Tibial nerve (tissue), 4 donors: ENCODE measurements around the gene SYT3. TPM values are rescaled to one million over a fixed set of nuclear protein-coding genes. Genes with fewer than 3 reads are reported as not detected.
"Not testable (repeated sequence)": the region's sequence is repeated elsewhere in the genome, so short reads cannot be mapped to it uniquely, and the experiment has no call there.

ENCODE experiments used
- DNase-seq, 2 donors: peaks; one replicate each; pipeline ENCODE4 v3.0.0-alpha.2; 2019; ENCODE audit warnings: low spot score in 2 of 2
- H3K27ac ChIP-seq, 4 donors: fragments of 200-600 bp; sonication (generic) in 3 of 4; one replicate each; pipeline ENCODE4 v1.5.1; 2017 to 2019; ENCODE audit warnings: mild to moderate bottlenecking in 1 of 4
- H3K27me3 ChIP-seq, 2 donors: fragments of 200-600 bp; sonication (generic) in 1 of 2; one replicate each; pipeline versions ENCODE4 v1.5.1 to v1.6.0; 2017 to 2019
- H3K36me3 ChIP-seq, 3 donors: fragments of 200-600 bp; sonication (generic); one replicate each; pipeline ENCODE4 v1.5.1; 2018 to 2019
- H3K4me1 ChIP-seq, 4 donors: fragments of 200-600 bp; sonication (generic) in 3 of 4; one replicate each; pipeline ENCODE4 v1.5.1; 2017 to 2019
- H3K4me3 ChIP-seq, 4 donors: fragments of 200-600 bp; sonication (generic) in 3 of 4; one replicate each; pipeline ENCODE4 v1.5.1; 2017 to 2019; ENCODE audit warnings: mild to moderate bottlenecking in 1 of 4, moderate library complexity in 1 of 4
- H3K9me3 ChIP-seq, 4 donors: fragments of 200-600 bp; sonication (generic) in 3 of 4; one replicate each; pipeline ENCODE4 v1.5.1; 2017 to 2019
- EP300 ChIP-seq, 2 donors: sonication (generic); formaldehyde crosslinking; IDR thresholded peaks; one replicate each; pipeline ENCODE4 v1.6.1; 2017; ENCODE audit warnings: antibody characterized with exemption in 2 of 2, mild to moderate bottlenecking in 1 of 2
- POLR2A ChIP-seq, 2 donors: fragments of 450-650 bp; IDR thresholded peaks; one replicate each; pipeline ENCODE4 v1.6.1; 2017; ENCODE audit warnings: antibody characterized with exemption in 2 of 2, mild to moderate bottlenecking in 2 of 2, moderate library complexity in 2 of 2
- WGBS, 2 donors: methylation state at CpG; one replicate each; pipeline ENCODE4 v1.1.5; 2018; 5-methylcytosine and 5-hydroxymethylcytosine counted together
- total RNA-seq, 4 donors: library from RNA; depleted of rRNA; stranded (reverse); fragments of >200 nt; gene quantifications; one replicate each; pipeline ENCODE4 v1.1.0, GENCODE V29; 2016
- TF ChIP-seq, protein P1 (sequence below), 5 experiments: fragments of 200-600 bp in 3 of 5; fragments of 450-650 bp in 2 of 5; sonication (generic) in 3 of 5; IDR thresholded peaks; one replicate each; pipeline ENCODE4 v1.5.1; 2016 to 2019; ENCODE audit warnings: antibody characterized with exemption in 5 of 5, mild to moderate bottlenecking in 3 of 5, moderate library complexity in 2 of 5

SYT3 gene
- total RNA-seq, 4 donors from 2014 or later = not detected

DNA sequence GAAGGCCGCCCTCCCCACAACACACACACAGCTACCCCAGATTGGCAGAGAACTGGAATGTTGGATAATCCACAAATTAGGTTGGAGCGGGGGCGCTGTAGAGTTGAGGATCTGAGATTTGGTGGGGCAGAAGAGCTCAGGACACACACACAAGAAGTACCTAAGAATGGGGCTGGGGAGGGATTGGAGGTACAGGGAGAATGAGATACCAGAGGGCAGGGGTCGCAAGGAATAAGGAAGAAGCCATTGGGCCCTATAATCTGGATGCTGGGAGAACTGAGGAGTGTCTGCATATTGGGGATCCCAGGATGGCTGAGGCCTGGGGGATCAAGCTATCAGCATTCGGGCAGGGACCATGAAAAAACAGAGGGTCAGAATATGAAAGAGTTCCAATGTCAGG is 11.5 kb downstream of the SYT3 start:
- Histone ChIP-seq H3K27me3 (no peaks in the 10 kb centered on the region), H3K4me3 (no peak overlapping the region), H3K36me3 (no peaks in the 10 kb centered on the region), H3K9me3 (peaks cover 0 to 19% (median under 1%) of the 10 kb centered on the region in 4 donors), H3K27ac (no peak overlapping the region), H3K4me1 (no peaks in the 10 kb centered on the region)
- no peak for DNase-seq
- TF ChIP-seq POLR2A (IDR thresholded peaks at IDR 0.05) = no peak
- no peak for TF ChIP-seq EP300 (IDR thresholded peaks at IDR 0.05)
- TF ChIP-seq, protein P1, sequence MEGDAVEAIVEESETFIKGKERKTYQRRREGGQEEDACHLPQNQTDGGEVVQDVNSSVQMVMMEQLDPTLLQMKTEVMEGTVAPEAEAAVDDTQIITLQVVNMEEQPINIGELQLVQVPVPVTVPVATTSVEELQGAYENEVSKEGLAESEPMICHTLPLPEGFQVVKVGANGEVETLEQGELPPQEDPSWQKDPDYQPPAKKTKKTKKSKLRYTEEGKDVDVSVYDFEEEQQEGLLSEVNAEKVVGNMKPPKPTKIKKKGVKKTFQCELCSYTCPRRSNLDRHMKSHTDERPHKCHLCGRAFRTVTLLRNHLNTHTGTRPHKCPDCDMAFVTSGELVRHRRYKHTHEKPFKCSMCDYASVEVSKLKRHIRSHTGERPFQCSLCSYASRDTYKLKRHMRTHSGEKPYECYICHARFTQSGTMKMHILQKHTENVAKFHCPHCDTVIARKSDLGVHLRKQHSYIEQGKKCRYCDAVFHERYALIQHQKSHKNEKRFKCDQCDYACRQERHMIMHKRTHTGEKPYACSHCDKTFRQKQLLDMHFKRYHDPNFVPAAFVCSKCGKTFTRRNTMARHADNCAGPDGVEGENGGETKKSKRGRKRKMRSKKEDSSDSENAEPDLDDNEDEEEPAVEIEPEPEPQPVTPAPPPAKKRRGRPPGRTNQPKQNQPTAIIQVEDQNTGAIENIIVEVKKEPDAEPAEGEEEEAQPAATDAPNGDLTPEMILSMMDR (IDR thresholded peaks at IDR 0.05) = no peak
- 83 to 84% methylated on average over 5 of the region's 5 CpGs for WGBS, 2 donors

- no peak overlapping the region for H3K4me3 ChIP-seq
- DNase-seq = no peak
- no peaks in the 10 kb centered on the region for H3K4me1 ChIP-seq
- H3K27me3 ChIP-seq = no peaks in the 10 kb centered on the region
- H3K36me3 ChIP-seq = no peaks in the 10 kb centered on the region
- WGBS, 2 donors = 59 to 66% methylated on average over 4 of the region's 4 CpGs
- H3K9me3 ChIP-seq = peaks cover 0 to 6% (median 0%) of the 10 kb centered on the region in 4 donors
- H3K27ac ChIP-seq = no peak overlapping the region
- TF ChIP-seq EP300 (IDR thresholded peaks at IDR 0.05) (no peak), POLR2A (IDR thresholded peaks at IDR 0.05) (no peak)
- TF ChIP-seq, protein P1 (IDR thresholded peaks at IDR 0.05) = no peak
Measured at GRCh38 chr19:50626795-50627194, 12.9 kb downstream of the SYT3 start.

DNA sequence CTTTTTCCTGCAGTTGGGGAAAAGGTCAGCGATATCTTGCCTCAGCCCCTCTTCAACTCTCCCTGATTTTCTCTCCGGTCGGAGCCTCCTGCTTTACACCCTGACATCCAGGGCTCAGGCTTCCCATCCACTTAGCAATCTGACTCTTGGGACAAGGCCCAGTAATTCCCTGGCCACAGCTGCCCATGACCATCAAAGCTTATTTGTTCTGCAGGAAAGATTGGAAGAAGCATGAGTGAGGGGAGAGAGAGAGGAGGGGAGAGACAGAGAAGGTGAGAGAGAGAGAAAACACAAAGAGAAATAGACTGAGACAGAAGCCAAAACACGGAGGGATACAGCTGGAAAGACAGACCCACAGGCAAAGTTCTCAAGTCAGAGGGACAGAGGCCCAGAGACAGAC is 13.7 kb downstream of the SYT3 start:
- H3K4me3 ChIP-seq = no peak overlapping the region
- H3K4me1 ChIP-seq = no peaks in the 10 kb centered on the region
- no peaks in the 10 kb centered on the region for H3K36me3 ChIP-seq
- 53 to 65% methylated on average over 4 of the region's 4 CpGs for WGBS, 2 donors
- H3K9me3 ChIP-seq = no peaks in the 10 kb centered on the region
- no peak for DNase-seq
- TF ChIP-seq, protein P1 (IDR thresholded peaks at IDR 0.05) = no peak
- TF ChIP-seq POLR2A (IDR thresholded peaks at IDR 0.05) = no peak
- no peak for TF ChIP-seq EP300 (IDR thresholded peaks at IDR 0.05)
- H3K27ac ChIP-seq = no peak overlapping the region
- no peaks in the 10 kb centered on the region for H3K27me3 ChIP-seq

DNA sequence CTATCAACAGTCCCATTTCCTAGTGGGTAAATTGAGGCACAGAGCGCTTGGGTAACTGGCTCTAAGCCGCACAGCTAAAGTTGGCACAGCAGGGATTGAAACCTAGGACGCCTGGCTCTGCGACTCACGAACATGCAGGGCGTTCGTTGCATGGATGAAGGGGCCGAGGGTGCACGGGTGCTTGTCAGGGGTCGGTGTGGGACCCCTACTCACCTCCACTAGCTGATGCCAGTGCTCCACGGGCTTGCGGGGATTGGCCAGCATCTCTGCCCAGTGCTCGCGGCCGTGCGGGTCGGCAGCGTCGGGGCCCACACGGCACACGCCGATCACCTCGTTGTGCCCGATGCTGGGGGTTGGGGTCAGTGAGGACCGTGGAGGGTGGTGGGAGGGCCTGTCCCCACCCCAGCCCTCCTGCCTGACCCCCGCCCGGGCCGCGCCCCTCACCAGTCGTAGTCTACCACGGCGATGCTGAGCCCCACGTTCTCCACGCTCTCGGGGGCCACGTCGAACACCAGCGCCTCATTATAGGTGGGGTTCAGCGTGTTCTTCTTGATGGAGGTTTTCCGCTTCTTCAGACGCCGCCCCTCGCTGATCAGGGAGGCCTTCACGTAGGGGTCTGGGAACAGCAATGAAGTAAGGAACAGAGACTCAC is 14.6 kb downstream of the SYT3 start:
- Histone ChIP-seq H3K27me3 (no peaks in the 10 kb centered on the region), H3K4me1 (no peaks in the 10 kb centered on the region)

GRCh38 chr19:50620394-50620906 is 19.2 kb downstream of the SYT3 start:
- not testable (repeated sequence) for H3K36me3 ChIP-seq, H3K9me3 ChIP-seq, H3K27ac ChIP-seq, H3K4me1 ChIP-seq, DNase-seq, H3K4me3 ChIP-seq, H3K27me3 ChIP-seq
- 81 to 100% methylated on average over 1 to 5 of the region's 5 CpGs for WGBS, 2 donors

More for the DNA sequence above, 14.6 kb downstream of the SYT3 start:
- no peaks in the 10 kb centered on the region for H3K36me3 ChIP-seq
- 92% methylated on average over 27 to 44 of the region's 44 CpGs for WGBS, 2 donors
- TF ChIP-seq POLR2A (IDR thresholded peaks at IDR 0.05) (no peak), EP300 (IDR thresholded peaks at IDR 0.05) (no peak)
- TF ChIP-seq, protein P1 (IDR thresholded peaks at IDR 0.05) = no peak
- no peaks in the 10 kb centered on the region for H3K9me3 ChIP-seq
- DNase-seq = no peak
- H3K4me3 ChIP-seq = no peak overlapping the region
- no peak overlapping the region for H3K27ac ChIP-seq

DNA sequence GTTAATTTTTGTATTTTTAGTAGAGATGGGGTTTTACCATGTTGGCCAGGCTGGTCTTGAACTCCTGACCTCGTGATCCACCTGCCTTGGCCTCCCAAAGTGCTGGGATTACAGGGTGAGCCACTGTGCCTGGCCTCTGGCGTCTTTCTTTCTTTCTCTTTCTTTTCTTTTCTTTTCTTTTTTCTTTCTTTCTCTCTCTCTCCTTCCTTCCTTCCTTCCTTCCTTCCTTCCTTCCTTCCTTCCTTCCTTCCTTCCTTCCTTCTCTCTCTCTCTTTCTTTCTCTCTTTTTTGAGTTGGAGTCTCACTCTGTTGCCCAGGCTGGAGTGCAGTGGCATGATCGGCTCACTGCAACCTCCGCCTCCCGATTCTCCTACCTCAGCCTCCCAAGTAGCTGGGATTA is 20.5 kb downstream of the SYT3 start:
- not testable (repeated sequence) for H3K27me3 ChIP-seq, H3K4me1 ChIP-seq
- WGBS, 2 donors = 80 to 83% methylated on average over 5 of the region's 5 CpGs

DNA sequence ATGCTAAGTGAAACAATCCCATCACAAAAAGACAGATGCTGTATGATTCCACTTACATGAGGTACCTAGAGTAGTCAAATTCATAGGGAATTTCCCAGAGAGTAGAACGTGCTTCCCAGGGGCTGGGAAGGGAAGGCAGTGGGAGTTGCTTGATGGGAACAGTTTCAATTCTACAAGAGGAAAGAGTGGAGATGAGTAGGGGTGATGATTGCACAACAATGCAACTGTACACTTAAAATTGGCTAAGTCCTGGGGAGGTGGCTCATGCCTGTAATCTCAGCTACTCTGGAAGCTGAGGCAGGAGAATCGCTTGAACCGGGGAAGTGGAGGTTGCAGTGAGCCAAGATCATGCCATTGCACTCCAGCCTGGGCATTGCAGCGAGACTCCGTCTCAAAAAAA is 21.3 kb downstream of the SYT3 start:
- H3K27ac ChIP-seq, H3K4me1 ChIP-seq, H3K36me3 ChIP-seq, H3K9me3 ChIP-seq, DNase-seq, H3K4me3 ChIP-seq, H3K27me3 ChIP-seq: not testable (repeated sequence)
- 77 to 91% methylated on average over 4 of the region's 5 CpGs for WGBS, 2 donors

More for the DNA sequence above, 20.5 kb downstream of the SYT3 start:
- not testable (repeated sequence) for H3K36me3 ChIP-seq, H3K4me3 ChIP-seq, DNase-seq, H3K27ac ChIP-seq, H3K9me3 ChIP-seq

DNA sequence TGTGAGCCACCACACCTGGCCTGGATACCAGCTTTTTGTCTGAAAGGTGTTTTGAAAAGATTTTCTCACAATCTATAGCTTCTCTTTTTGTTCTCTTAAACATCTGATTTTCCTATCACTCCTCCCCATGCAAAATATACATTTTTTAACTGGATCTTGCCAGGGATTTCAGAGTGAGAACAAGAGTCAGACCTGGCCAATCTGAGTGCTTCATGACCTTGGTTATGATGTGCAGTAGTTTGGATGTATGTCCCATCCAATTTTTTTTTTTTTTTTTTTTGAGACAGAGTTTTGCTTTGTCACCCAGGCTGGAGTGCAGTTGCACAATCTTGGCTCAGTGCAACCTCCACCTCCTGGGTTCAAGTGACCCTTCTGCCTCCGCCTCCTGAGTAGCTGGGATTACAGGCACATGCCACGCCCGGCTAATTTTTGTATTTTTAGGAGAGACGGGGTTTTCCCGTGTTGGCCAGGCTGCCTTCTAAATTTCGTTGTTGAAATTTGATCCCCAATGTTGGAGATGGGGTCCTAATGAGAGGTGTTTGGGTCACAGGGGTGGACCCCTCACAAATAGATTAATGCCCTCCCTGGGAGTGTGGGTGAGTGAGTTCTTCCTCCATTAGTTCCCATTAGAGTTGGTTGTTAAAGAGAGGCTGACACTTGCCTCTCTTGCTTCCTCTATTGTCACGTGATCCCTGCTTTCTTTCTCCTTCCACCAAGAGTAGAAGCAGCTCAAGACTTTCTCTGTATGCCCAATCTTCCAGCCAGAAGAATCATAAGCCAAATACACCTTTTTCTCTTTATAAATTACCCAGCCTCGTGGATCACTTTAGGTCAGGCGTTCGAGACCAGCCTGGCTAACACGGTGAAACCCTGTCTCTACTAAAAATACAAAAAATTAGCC is 26.9 kb downstream of the SYT3 start:
- not testable (repeated sequence) for DNase-seq, H3K27me3 ChIP-seq, H3K36me3 ChIP-seq, H3K4me3 ChIP-seq, H3K4me1 ChIP-seq, H3K27ac ChIP-seq
- peaks cover 0 to 15% (median 0%) of the 10 kb centered on the region in 4 donors for H3K9me3 ChIP-seq
- whole genome bisulfite sequencing, 2 donors = 83 to 94% methylated on average over 5 to 11 of the region's 11 CpGs
